K562 (cell line): ENCODE data around the gene ADGRD1. TPM values are rescaled to one million over a fixed set of nuclear protein-coding genes. Genes with fewer than 3 reads are reported as not detected.
A peak's percentile ranks its signal among the peaks of the same experiment; 100 is the strongest.

Source experiments
- CEBPG ChIP-seq, 3 experiments: fragments of 200-800 bp in 1 of 3; sonication (Bioruptor generic) in 1 of 3; sonication (generic) in 1 of 3; formaldehyde crosslinking in 1 of 3; IDR thresholded peaks in 2 of 3; conservative IDR thresholded peaks in 1 of 3; 2 replicates each; pipeline versions ENCODE4 v1.6.1 to v1.8.0; 2016 to 2022; ENCODE audit warnings: missing compliant biosample characterization in 2 of 3, missing genetic modification characterization in 2 of 3, mild to moderate bottlenecking in 1 of 3, missing genetic modification reagents in 1 of 3
- E2F5 ChIP-seq: sonication (generic); formaldehyde crosslinking; IDR thresholded peaks from 2 replicates; pipeline ENCODE4 v1.8.0; 2022; ENCODE audit warnings: mild to moderate bottlenecking, missing genetic modification reagents
- E4F1 ChIP-seq: fragments of 250-450 bp; sonication (Bioruptor Pico); IDR thresholded peaks from 2 replicates; pipeline ENCODE4 v1.5.0; 2021; ENCODE audit warnings: mild to moderate bottlenecking, borderline replicate concordance
- HNRNPH1 ChIP-seq: fragments of 200-400 bp; formaldehyde crosslinking; optimal IDR thresholded peaks from 2 replicates; pipeline ENCODE3; 2017; ENCODE audit warnings: low read depth, mild to moderate bottlenecking, low read length, moderate library complexity
- POLR2AphosphoS5 ChIP-seq: IDR thresholded peaks from 2 replicates; pipeline ENCODE4 v1.6.1; 2011; ENCODE audit warnings: mild to moderate bottlenecking, low read depth, low read length, moderate library complexity; ENCODE audit not compliant: control insufficient read depth, insufficient read depth
- USF1 ChIP-seq: sonication (generic); formaldehyde crosslinking; IDR thresholded peaks from 2 replicates; pipeline ENCODE4 v1.9.0; 2022; ENCODE audit warnings: mild to moderate bottlenecking, missing genetic modification reagents
- ZBTB5 ChIP-seq: fragments of 450-650 bp; IDR thresholded peaks from 2 replicates; pipeline ENCODE4 v1.6.1; 2017; ENCODE audit warnings: antibody characterized with exemption
- ZFP1 ChIP-seq: fragments of 450-650 bp; formaldehyde crosslinking; IDR thresholded peaks from 2 replicates; pipeline ENCODE4 v1.4.0; 2020; ENCODE audit warnings: mild to moderate bottlenecking, mixed read lengths
- ZFP36 ChIP-seq: fragments of 150-350 bp; IDR thresholded peaks from 2 replicates; pipeline ENCODE4 v1.6.1; 2018; ENCODE audit warnings: low read length, low read depth; ENCODE audit not compliant: partially characterized antibody
- ZNF655 ChIP-seq: fragments of 250-450 bp; sonication (Bioruptor Pico); IDR thresholded peaks from 2 replicates; pipeline ENCODE4 v1.5.0; 2021
- polyA plus RNA-seq, 8 experiments: library from polyadenylated mRNA; depleted of rRNA in 4 of 8; stranded (reverse) in 5 of 8; unstranded in 3 of 8; fragments of >200 nt; fragmentation: Nextera tagmentation in 2 of 8; fragmentation: Illumina TruSeq in 1 of 8; extraction: Ambion mirVana in 2 of 8; extraction: Trizol in 1 of 8; gene quantifications; 2 replicates each; pipeline versions ENCODE4 v1.2.1 to v1.2.3, GENCODE V29; 2011 to 2014; ENCODE audit warnings: inconsistent platforms in 1 of 8, missing spikeins in 1 of 8
- total RNA-seq, 7 experiments: library from RNA; depleted of rRNA in 6 of 7; stranded (reverse); fragments of >200 nt in 6 of 7; fragmentation: Illumina TruSeq in 2 of 7; extraction: Trizol in 2 of 7; gene quantifications; 2 replicates each; pipeline versions ENCODE4 v1.2.1 to v1.2.3, GENCODE V29; 2011 to 2021; ENCODE audit warnings: low replicate concordance in 1 of 7

ADGRD1 gene
- total and polyA plus RNA-seq, 9 of the 15 experiments (the other 6 are each of a cell fraction or from before 2014, with no cell fraction given), result 1.7 to 11.7 (median 3.3) TPM

GRCh38 chr12:130958557-130959140, 4.9 kb downstream of the ADGRD1 start (continued):
- no peak for TF ChIP-seq E4F1 (CRISPR knock-in tag)
- no peak for TF ChIP-seq HNRNPH1
- TF ChIP-seq CEBPG (CRISPR knock-in tag; IDR thresholded peaks at IDR 0.05), result peak; percentile 71
- TF ChIP-seq CEBPG (tag; conservative IDR thresholded peaks at IDR 0.05 in 1 of 2, IDR thresholded peaks at IDR 0.05 in 1 of 2), result peak; percentile 40 to 76; a peak in 2 of 4 replicates
- no peak for TF ChIP-seq ZNF655 (CRISPR knock-in tag)
- no peak for TF ChIP-seq POLR2AphosphoS5
- TF ChIP-seq ZFP1 (CRISPR knock-in tag), result no peak
- no peak for TF ChIP-seq ZBTB5
- no peak for TF ChIP-seq USF1 (CRISPR knock-in tag)
- no peak for TF ChIP-seq ZFP36
- TF ChIP-seq E2F5 (CRISPR knock-in tag), result no peak
